Activated CD4-positive, alpha-beta memory T cell treated with anti-CD3 and anti-CD28 coated beads, Interleukin-2, amount 10 ng/mL, durations not matched to agents 7 days and 5 days (primary cell): Measurements from ENCODE around the gene PTBP3. TPM values are rescaled to one million over a fixed set of nuclear protein-coding genes. Genes with fewer than 3 reads are reported as not detected.

ENCODE experiments used
- CTCF ChIA-PET: fragments of 350-600 bp; sonication (Branson Sonifier 250); formaldehyde crosslinking; loops from one replicate; lab custom pipeline; 2021; ENCODE audit warnings: antibody characterized with exemption, inconsistent platforms; lab: Charles Lee
- POLR2A ChIA-PET: fragments of 350-600 bp; sonication (Branson Sonifier 250); formaldehyde crosslinking; loops from one replicate; lab custom pipeline; 2021; ENCODE audit warnings: antibody characterized with exemption; lab: Charles Lee
- DNase-seq: peaks from one replicate; pipeline ENCODE4 v3.0.0-alpha.2; 2020
- H3K27ac Mint-ChIP-seq: one replicate; pipeline ENCODE4 v1.8.0; 2021; ENCODE audit warnings: mild to moderate bottlenecking, mixed read lengths
- H3K27me3 Mint-ChIP-seq: one replicate; pipeline ENCODE4 v1.8.0; 2021; ENCODE audit warnings: mixed read lengths
- H3K36me3 Mint-ChIP-seq: one replicate; pipeline ENCODE4 v1.8.0; 2021; ENCODE audit warnings: low read depth, mixed read lengths
- H3K4me1 Mint-ChIP-seq: one replicate; pipeline ENCODE4 v1.8.0; 2021; ENCODE audit warnings: mixed read lengths
- H3K4me3 Mint-ChIP-seq: one replicate; pipeline ENCODE4 v1.8.0; 2021; ENCODE audit warnings: mild to moderate bottlenecking, mixed read lengths
- H3K9me3 Mint-ChIP-seq: one replicate; pipeline ENCODE4 v1.8.0; 2021; ENCODE audit warnings: mixed read lengths
- total RNA-seq, 2 experiments: library from RNA; stranded (reverse); gene quantifications; one replicate each; pipeline ENCODE4 v1.2.3, GENCODE V29; 2021

PTBP3 gene
- total RNA-seq, 2 experiments from 2014 or later: 177 TPM

GRCh38 chr9:112332214-112332613 lies 1.2 kb downstream of the PTBP3 start:
- peaks cover 19% of the 10 kb centered on the region for H3K36me3 Mint-ChIP-seq
- no peaks in the 10 kb centered on the region for H3K27me3 Mint-ChIP-seq
- H3K4me1 Mint-ChIP-seq: peaks cover 48% of the 10 kb centered on the region
- peak overlapping the region; percentile 84 for H3K4me3 Mint-ChIP-seq
- ChIA-PET CTCF (interaction anchor here (0.9 to 3.6 kb wide), 6 partner anchors 19 to 235 kb away, joined by 3 to 16 read pairs (median 4); no protein-coding TSS in a partner anchor), POLR2A (interaction anchor here (0.7 to 4.5 kb wide), 12 partner anchors 10 to 436 kb away, joined by 3 to 90 read pairs (median 8); partner anchors contain the start of genes HSDL2, SUSD1 and UGCG)
- DNase-seq: no peak
- no peaks in the 10 kb centered on the region for H3K9me3 Mint-ChIP-seq
- peak overlapping the region; percentile 86 for H3K27ac Mint-ChIP-seq

GRCh38 chr9:112331674-112331952 lies 1.8 kb downstream of the PTBP3 start:
- no peaks in the 10 kb centered on the region for H3K9me3 Mint-ChIP-seq
- peak overlapping the region; percentile 84 for H3K4me3 Mint-ChIP-seq
- H3K4me1 Mint-ChIP-seq: peaks cover 48% of the 10 kb centered on the region
- peak overlapping the region; percentile 86 for H3K27ac Mint-ChIP-seq
- no peak for DNase-seq
- POLR2A ChIA-PET: interaction anchor here (0.9 to 4.5 kb wide), 8 partner anchors 9 to 435 kb away, joined by 3 to 90 read pairs (median 12); partner anchors contain the start of genes HSDL2, SUSD1 and UGCG
- H3K27me3 Mint-ChIP-seq: no peaks in the 10 kb centered on the region
- H3K36me3 Mint-ChIP-seq: peaks cover 19% of the 10 kb centered on the region
- CTCF ChIA-PET: interaction anchor here (0.9 to 3.6 kb wide), 5 partner anchors 28 to 234 kb away, joined by 3 to 16 read pairs (median 6); no protein-coding TSS in a partner anchor

GRCh38 chr9:112328545-112328944 lies 4.9 kb downstream of the PTBP3 start:
- Mint-ChIP-seq H3K4me1 (peaks cover 57% of the 10 kb centered on the region), H3K9me3 (peaks cover 9% of the 10 kb centered on the region), H3K4me3 (no peak overlapping the region), H3K36me3 (peaks cover 47% of the 10 kb centered on the region), H3K27me3 (no peaks in the 10 kb centered on the region), H3K27ac (peak overlapping the region; percentile 64)
- no peak for DNase-seq
- CTCF ChIA-PET: interaction anchor here (1.3 to 1.6 kb wide), 3 partner anchors 10 to 231 kb away, joined by 3 to 4 read pairs (median 3); no protein-coding TSS in a partner anchor
- POLR2A ChIA-PET: interaction anchor here (1.3 to 4.7 kb wide), 3 partner anchors 9 to 15 kb away, joined by 3 to 33 read pairs (median 5); no protein-coding TSS in a partner anchor

GRCh38 chr9:112327718-112328450 lies 5.5 kb downstream of the PTBP3 start:
- Mint-ChIP-seq H3K36me3 (peaks cover 53% of the 10 kb centered on the region), H3K4me1 (peaks cover 61% of the 10 kb centered on the region), H3K9me3 (peaks cover 12% of the 10 kb centered on the region), H3K27ac (peak overlapping the region; percentile 64), H3K27me3 (no peaks in the 10 kb centered on the region), H3K4me3 (no peak overlapping the region)
- CTCF ChIA-PET: interaction anchor here (1.3 to 1.6 kb wide), 2 partner anchors 9 to 230 kb away, joined by 3 to 4 read pairs; no protein-coding TSS in a partner anchor
- POLR2A ChIA-PET: interaction anchor here (0.5 to 4.7 kb wide), 6 partner anchors 8 to 184 kb away, joined by 3 to 33 read pairs (median 4); partner anchors contain the start of genes HSDL2 and SUSD1
- DNase-seq: no peak

- H3K27ac Mint-ChIP-seq: no peak overlapping the region
- no peak for DNase-seq
- peaks cover 61% of the 10 kb centered on the region for H3K4me1 Mint-ChIP-seq
- H3K27me3 Mint-ChIP-seq: no peaks in the 10 kb centered on the region
- H3K36me3 Mint-ChIP-seq: peaks cover 61% of the 10 kb centered on the region
- H3K9me3 Mint-ChIP-seq: peaks cover 14% of the 10 kb centered on the region
- POLR2A ChIA-PET: interaction anchor here (0.8 to 4.7 kb wide), 2 partner anchors 9 to 53 kb away, joined by 3 to 33 read pairs; no protein-coding TSS in a partner anchor
- H3K4me3 Mint-ChIP-seq: no peak overlapping the region
- CTCF ChIA-PET: interaction anchor here (1.0 kb wide), 1 partner anchor 12 kb away, joined by 3 read pairs; no protein-coding TSS in a partner anchor
Measured at GRCh38 chr9:112326194-112326593, 7.2 kb downstream of the PTBP3 start.

GRCh38 chr9:112325600-112325999 lies 7.8 kb downstream of the PTBP3 start:
- Mint-ChIP-seq H3K27ac (no peak overlapping the region), H3K27me3 (no peaks in the 10 kb centered on the region), H3K36me3 (peaks cover 62% of the 10 kb centered on the region), H3K4me1 (peaks cover 57% of the 10 kb centered on the region), H3K4me3 (no peak overlapping the region), H3K9me3 (peaks cover 14% of the 10 kb centered on the region)
- ChIA-PET POLR2A (interaction anchor here (1.5 to 4.7 kb wide), 2 partner anchors 8 to 9 kb away, joined by 7 to 33 read pairs; partner anchors contain the start of gene PTBP3), CTCF (interaction anchor here (1.0 kb wide), 1 partner anchor 12 kb away, joined by 3 read pairs; no protein-coding TSS in a partner anchor)
- DNase-seq: no peak

GRCh38 chr9:112325127-112325526 lies 8.3 kb downstream of the PTBP3 start:
- Mint-ChIP-seq H3K4me1 (peaks cover 54% of the 10 kb centered on the region), H3K36me3 (peaks cover 65% of the 10 kb centered on the region), H3K27me3 (no peaks in the 10 kb centered on the region), H3K9me3 (peaks cover 14% of the 10 kb centered on the region), H3K4me3 (no peak overlapping the region), H3K27ac (no peak overlapping the region)
- CTCF ChIA-PET: no interaction called here
- no peak for DNase-seq
- POLR2A ChIA-PET: interaction anchor here (1.5 to 4.7 kb wide), 2 partner anchors 8 kb away, joined by 7 to 33 read pairs; partner anchors contain the start of gene PTBP3

GRCh38 chr9:112323378-112323854 lies 10.0 kb downstream of the PTBP3 start:
- no peaks in the 10 kb centered on the region for H3K27me3 Mint-ChIP-seq
- H3K4me3 Mint-ChIP-seq: no peak overlapping the region
- peaks cover 68% of the 10 kb centered on the region for H3K36me3 Mint-ChIP-seq
- peaks cover 14% of the 10 kb centered on the region for H3K9me3 Mint-ChIP-seq
- ChIA-PET CTCF (interaction anchor here (0.7 kb wide), 1 partner anchor 10 kb away, joined by 3 read pairs; the partner anchor contains the start of gene PTBP3), POLR2A (interaction anchor here (0.6 to 1.6 kb wide), 2 partner anchors 9 to 571 kb away, joined by 3 to 6 read pairs; no protein-coding TSS in a partner anchor)
- H3K27ac Mint-ChIP-seq: no peak overlapping the region
- peaks cover 57% of the 10 kb centered on the region for H3K4me1 Mint-ChIP-seq
- DNase-seq: no peak

- no peak overlapping the region for H3K27ac Mint-ChIP-seq
- no peak overlapping the region for H3K4me3 Mint-ChIP-seq
- peaks cover 57% of the 10 kb centered on the region for H3K4me1 Mint-ChIP-seq
- peaks cover 14% of the 10 kb centered on the region for H3K9me3 Mint-ChIP-seq
- POLR2A ChIA-PET: interaction anchor here (0.6 to 1.6 kb wide), 2 partner anchors 9 to 571 kb away, joined by 3 to 6 read pairs; no protein-coding TSS in a partner anchor
- CTCF ChIA-PET: interaction anchor here (0.7 kb wide), 1 partner anchor 10 kb away, joined by 3 read pairs; the partner anchor contains the start of gene PTBP3
- peaks cover 68% of the 10 kb centered on the region for H3K36me3 Mint-ChIP-seq
- no peaks in the 10 kb centered on the region for H3K27me3 Mint-ChIP-seq
- DNase-seq: no peak
Measured at GRCh38 chr9:112322701-112323377, 10.6 kb downstream of the PTBP3 start.

GRCh38 chr9:112316258-112316943 lies 17.0 kb downstream of the PTBP3 start:
- ChIA-PET POLR2A (interaction anchor here (1.1 to 6.5 kb wide), 9 partner anchors 9 to 402 kb away, joined by 3 to 90 read pairs (median 5); partner anchors contain the start of genes HSDL2, INIP and PTBP3), CTCF (interaction anchor here (0.7 to 2.6 kb wide), 4 partner anchors 17 to 219 kb away, joined by 3 to 7 read pairs (median 4); partner anchors contain the start of genes HSDL2 and PTBP3)
- Mint-ChIP-seq H3K36me3 (peaks cover 55% of the 10 kb centered on the region), H3K4me1 (peaks cover 69% of the 10 kb centered on the region), H3K9me3 (no peaks in the 10 kb centered on the region), H3K4me3 (peak overlapping the region; percentile 42), H3K27me3 (no peaks in the 10 kb centered on the region), H3K27ac (peak overlapping the region; percentile 81)
- DNase-seq: no peak
